ENCODE data around the gene CCDC9B. TPM values are rescaled to one million over a fixed set of nuclear protein-coding genes. Genes with fewer than 3 reads are reported as not detected.

Gene CCDC9B
- total RNA-seq, 1 donor from 2014 or later, result not detected

GRCh38 chr15:40345225-40345866 lies 4.6 kb upstream of the CCDC9B start:
- no peak for TF ChIP-seq EZH2phosphoT487 (IDR thresholded peaks at IDR 0.05)
- TF ChIP-seq EZH2 (IDR thresholded peaks at IDR 0.05), result no peak
- TF ChIP-seq CTCF (IDR thresholded peaks at IDR 0.05), result no peak
- Histone ChIP-seq H3K4me2 (no peak overlapping the region), H3K4me1 (peaks cover 8% of the 10 kb centered on the region), H3F3A (ENCODE audit: low read depth) (no peaks in the 10 kb centered on the region), H2AFZ (replicated peaks) (no peak overlapping the region), H3K4me3 (no peak overlapping the region), H3K27me3 (no peaks in the 10 kb centered on the region), H3K9me3 (ENCODE audit: low read depth) (no peaks in the 10 kb centered on the region), H3K27ac (no peak overlapping the region), H3K9ac (no peak overlapping the region), H4K20me1 (ENCODE audit: low read depth) (no peaks in the 10 kb centered on the region), H3K79me2 (ENCODE audit: low read depth) (no peaks in the 10 kb centered on the region), H3K36me3 (no peaks in the 10 kb centered on the region)
- Mint-ChIP-seq H3K9me3 (no peaks in the 10 kb centered on the region), H3K4me3 (no peak overlapping the region), H3K4me1 (peaks cover 13% of the 10 kb centered on the region), H3K27ac (no peak overlapping the region), H3K36me3 (no peaks in the 10 kb centered on the region), H3K27me3 (ENCODE audit: insufficient read depth, low read depth) (peaks cover 22% of the 10 kb centered on the region)
- DNase-seq (ENCODE audit: low spot score), result no peak

- H3K9ac ChIP-seq, result no peak overlapping the region
- Mint-ChIP-seq H3K9me3 (no peaks in the 10 kb centered on the region), H3K4me1 (peaks cover 13% of the 10 kb centered on the region), H3K36me3 (no peaks in the 10 kb centered on the region), H3K4me3 (peak overlapping the region; percentile 43), H3K27me3 (ENCODE audit: insufficient read depth, low read depth) (peaks cover 17% of the 10 kb centered on the region), H3K27ac (no peak overlapping the region)
- H2AFZ ChIP-seq (replicated peaks), result peak overlapping the region; percentile 74
- no peak overlapping the region for H3K4me3 ChIP-seq
- H3K27ac ChIP-seq, result no peak overlapping the region
- H3K27me3 ChIP-seq, result no peaks in the 10 kb centered on the region
- no peaks in the 10 kb centered on the region for H3K36me3 ChIP-seq
- no peaks in the 10 kb centered on the region for H4K20me1 ChIP-seq (ENCODE audit: low read depth)
- TF ChIP-seq EZH2 (IDR thresholded peaks at IDR 0.05) (no peak), EZH2phosphoT487 (IDR thresholded peaks at IDR 0.05) (no peak), CTCF (IDR thresholded peaks at IDR 0.05) (peak; percentile 73)
- peaks cover 11% of the 10 kb centered on the region for H3K4me1 ChIP-seq
- peak; percentile 72 for DNase-seq (ENCODE audit: low spot score)
- H3K9me3 ChIP-seq (ENCODE audit: low read depth), result no peaks in the 10 kb centered on the region
- H3K4me2 ChIP-seq, result no peak overlapping the region
- H3K79me2 ChIP-seq (ENCODE audit: low read depth), result no peaks in the 10 kb centered on the region
- H3F3A ChIP-seq (ENCODE audit: low read depth), result no peaks in the 10 kb centered on the region
These were observed 3.9 kb upstream of the CCDC9B start for GRCh38 chr15:40344631-40345120.

GRCh38 chr15:40344217-40344616 lies 3.5 kb upstream of the CCDC9B start:
- Mint-ChIP-seq H3K27me3 (ENCODE audit: insufficient read depth, low read depth) (peaks cover 16% of the 10 kb centered on the region), H3K9me3 (no peaks in the 10 kb centered on the region), H3K4me1 (peaks cover 13% of the 10 kb centered on the region), H3K4me3 (peak overlapping the region; percentile 43), H3K27ac (no peak overlapping the region), H3K36me3 (no peaks in the 10 kb centered on the region)
- no peak overlapping the region for H3K4me3 ChIP-seq
- TF ChIP-seq CTCF (IDR thresholded peaks at IDR 0.05) (no peak), EZH2phosphoT487 (IDR thresholded peaks at IDR 0.05) (no peak), EZH2 (IDR thresholded peaks at IDR 0.05) (no peak)
- H3K9me3 ChIP-seq (ENCODE audit: low read depth), result no peaks in the 10 kb centered on the region
- H3K36me3 ChIP-seq, result no peaks in the 10 kb centered on the region
- no peaks in the 10 kb centered on the region for H4K20me1 ChIP-seq (ENCODE audit: low read depth)
- DNase-seq (ENCODE audit: low spot score), result no peak
- H3K4me1 ChIP-seq, result peaks cover 11% of the 10 kb centered on the region
- H3K79me2 ChIP-seq (ENCODE audit: low read depth), result no peaks in the 10 kb centered on the region
- no peak overlapping the region for H2AFZ ChIP-seq (replicated peaks)
- H3K27me3 ChIP-seq, result no peaks in the 10 kb centered on the region
- H3F3A ChIP-seq (ENCODE audit: low read depth), result no peaks in the 10 kb centered on the region
- H3K4me2 ChIP-seq, result no peak overlapping the region
- no peak overlapping the region for H3K27ac ChIP-seq
- no peak overlapping the region for H3K9ac ChIP-seq
